ENCODE data around the gene MFGE8.
"Not testable (repeated sequence)": the region's sequence is repeated elsewhere in the genome, so short reads cannot be mapped to it uniquely, and the experiment has no call there.

MFGE8 gene

GRCh38 chr15:88913017-88913849 is at the start of gene MFGE8:
TSS of gene MFGE8 (minus strand) at chr15:88913379. CDS start at chr15:88913319, 60 bp downstream.
- ATAC-seq: peak; percentile 89 to 93

- no peak for ATAC-seq
Observed at GRCh38 chr15:88959445-88959844, 46.3 kb upstream of the MFGE8 start.

GRCh38 chr15:88956906-88957305 is 43.7 kb upstream of the MFGE8 start:
- no peak for ATAC-seq

GRCh38 chr15:88956263-88956662 is 43.1 kb upstream of the MFGE8 start:
- no peak for ATAC-seq

- ATAC-seq: no peak
Observed at GRCh38 chr15:88954431-88955277, 41.5 kb upstream of the MFGE8 start.

- ATAC-seq: no peak
Observed at GRCh38 chr15:88950600-88951160, 37.5 kb upstream of the MFGE8 start.

GRCh38 chr15:88949734-88950400 is 36.7 kb upstream of the MFGE8 start:
- no peak for ATAC-seq

GRCh38 chr15:88940110-88940675 is 27.0 kb upstream of the MFGE8 start:
- ATAC-seq: no peak

- no peak for ATAC-seq
Observed at GRCh38 chr15:88939486-88939806, 26.3 kb upstream of the MFGE8 start.

GRCh38 chr15:88938802-88939485 is 25.8 kb upstream of the MFGE8 start:
- ATAC-seq: no peak

- ATAC-seq: not testable (repeated sequence)
Observed at GRCh38 chr15:88934449-88934848, 21.3 kb upstream of the MFGE8 start.

- no peak for ATAC-seq
Observed at GRCh38 chr15:88932875-88933330, 19.7 kb upstream of the MFGE8 start.

- ATAC-seq: no peak
Observed at GRCh38 chr15:88932271-88932874, 19.2 kb upstream of the MFGE8 start.

GRCh38 chr15:88930579-88930978 is 17.4 kb upstream of the MFGE8 start:
- ATAC-seq: no peak

- not testable (repeated sequence) for ATAC-seq
Observed at GRCh38 chr15:88929358-88930098, 16.3 kb upstream of the MFGE8 start.

GRCh38 chr15:88928192-88928591 is 15.0 kb upstream of the MFGE8 start:
- not testable (repeated sequence) for ATAC-seq

- not testable (repeated sequence) for ATAC-seq
Observed at GRCh38 chr15:88925648-88926047, 12.5 kb upstream of the MFGE8 start.

- ATAC-seq: peak; percentile 75 to 80
Observed at GRCh38 chr15:88920892-88921435, 7.8 kb upstream of the MFGE8 start.

GRCh38 chr15:88920186-88920891 is 7.2 kb upstream of the MFGE8 start:
- ATAC-seq: no peak

- peak; percentile 87 to 90 for ATAC-seq
Observed at GRCh38 chr15:88918738-88919137, 5.6 kb upstream of the MFGE8 start.

Data from activated CD4-positive, CD25-positive, alpha-beta regulatory T cell treated with anti-CD3 and anti-CD28 coated beads, Interleukin-2, amount 50 U/mL, for 24 hours (primary cell).